Neural crest cell (in vitro differentiated cells): ENCODE results near the gene RAPGEF1. TPM values are rescaled to one million over a fixed set of nuclear protein-coding genes. Genes with fewer than 3 reads are reported as not detected.

Source experiments
- DNase-seq: peaks from one replicate; pipeline ENCODE4 v3.0.0; 2021; ENCODE audit warnings: low read depth, mixed read lengths, low spot score
- H3K27ac Mint-ChIP-seq: one replicate; pipeline ENCODE4 v1.8.0; 2021; ENCODE audit warnings: mild to moderate bottlenecking, mixed read lengths; ENCODE audit not compliant: unreplicated experiment
- H3K27me3 Mint-ChIP-seq: 2 replicates; pipeline ENCODE4 v1.8.0; 2021; ENCODE audit warnings: low read depth, mild to moderate bottlenecking, mixed read lengths
- H3K36me3 Mint-ChIP-seq: 2 replicates; pipeline ENCODE4 v1.8.0; 2021; ENCODE audit warnings: low read depth, mild to moderate bottlenecking, mixed read lengths
- H3K4me1 Mint-ChIP-seq: 2 replicates; pipeline ENCODE4 v1.8.0; 2021; ENCODE audit warnings: mixed read lengths
- H3K4me3 Mint-ChIP-seq: one replicate; pipeline ENCODE4 v1.8.0; 2021; ENCODE audit warnings: mild to moderate bottlenecking, mixed read lengths
- H3K9me3 Mint-ChIP-seq: 2 replicates; pipeline ENCODE4 v1.8.0; 2021; ENCODE audit warnings: mixed read lengths
- CTCF ChIP-seq: fragments of 200-600 bp; sonication (generic); conservative IDR thresholded peaks from 2 replicates; pipeline ENCODE4 v1.5.0; 2021; ENCODE audit warnings: antibody characterized with exemption, mild to moderate bottlenecking
- total RNA-seq: library from RNA; stranded (reverse); gene quantifications from 2 replicates; pipeline ENCODE4 v1.2.1, GENCODE V29; 2021

RAPGEF1 gene
- total RNA-seq, 1 donor from 2014 or later: 68.1 TPM

DNA sequence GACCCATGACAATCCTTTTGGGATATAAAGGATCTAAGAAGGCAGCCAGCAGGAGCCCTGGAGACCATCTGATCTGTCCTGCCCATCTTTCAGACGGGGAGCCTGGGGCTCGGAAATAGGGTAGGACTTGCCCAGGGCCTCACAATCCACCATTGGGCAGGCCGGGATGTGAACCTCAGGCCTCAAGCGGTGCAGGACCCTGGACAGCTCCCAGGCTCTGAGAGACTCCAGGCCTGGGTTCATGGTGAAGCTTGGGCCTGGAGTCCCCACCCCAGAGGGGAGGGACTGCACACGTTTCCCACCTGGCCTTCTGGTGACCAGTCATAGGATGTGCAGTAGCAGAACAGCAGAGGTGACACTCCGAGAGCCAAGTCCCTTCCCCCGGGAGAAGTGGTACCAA, 36.6 kb upstream of the RAPGEF1 start:
- no peaks in the 10 kb centered on the region for H3K9me3 Mint-ChIP-seq
- no peaks in the 10 kb centered on the region for H3K36me3 Mint-ChIP-seq
- no peak overlapping the region for H3K4me3 Mint-ChIP-seq
- H3K27ac Mint-ChIP-seq: no peak overlapping the region
- peak; percentile 61 for DNase-seq
- H3K27me3 Mint-ChIP-seq: peaks cover 34% of the 10 kb centered on the region
- TF ChIP-seq CTCF: no peak
- H3K4me1 Mint-ChIP-seq: no peaks in the 10 kb centered on the region

- peaks cover 34% of the 10 kb centered on the region for H3K27me3 Mint-ChIP-seq
- no peak for TF ChIP-seq CTCF
- H3K36me3 Mint-ChIP-seq: no peaks in the 10 kb centered on the region
- H3K27ac Mint-ChIP-seq: no peak overlapping the region
- no peaks in the 10 kb centered on the region for H3K4me1 Mint-ChIP-seq
- no peak overlapping the region for H3K4me3 Mint-ChIP-seq
- no peaks in the 10 kb centered on the region for H3K9me3 Mint-ChIP-seq
- no peak for DNase-seq
Measured at GRCh38 chr9:131776036-131776435, 36.2 kb upstream of the RAPGEF1 start.

DNA sequence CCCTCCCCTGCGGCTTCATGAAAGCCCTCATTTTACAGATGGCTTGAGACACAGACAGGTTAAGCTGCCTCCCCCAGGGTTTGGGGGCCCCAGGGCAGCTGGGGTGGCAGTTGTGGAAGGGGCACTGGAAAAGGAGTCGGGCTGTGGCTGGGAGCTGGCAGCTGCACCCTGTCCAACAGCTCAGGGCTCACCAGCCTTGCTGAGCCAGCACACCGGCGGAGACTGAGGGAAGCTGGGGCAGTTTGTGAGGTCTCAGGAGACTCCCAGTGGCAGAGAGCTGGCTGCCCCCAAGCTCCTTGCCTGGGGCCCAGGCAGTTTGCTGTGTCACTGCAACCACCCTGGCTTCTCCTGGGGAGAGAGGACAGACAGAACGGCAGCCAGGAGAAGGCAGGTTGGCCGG, 34.8 kb upstream of the RAPGEF1 start:
- Mint-ChIP-seq H3K27ac (no peak overlapping the region), H3K27me3 (peaks cover 45% of the 10 kb centered on the region), H3K4me3 (no peak overlapping the region), H3K9me3 (no peaks in the 10 kb centered on the region), H3K36me3 (no peaks in the 10 kb centered on the region), H3K4me1 (no peaks in the 10 kb centered on the region)
- DNase-seq: no peak
- no peak for TF ChIP-seq CTCF

GRCh38 chr9:131773911-131774379, 34.1 kb upstream of the RAPGEF1 start:
- no peak overlapping the region for H3K4me3 Mint-ChIP-seq
- peak; percentile 78 for DNase-seq
- no peak overlapping the region for H3K27ac Mint-ChIP-seq
- peaks cover 44% of the 10 kb centered on the region for H3K27me3 Mint-ChIP-seq
- no peaks in the 10 kb centered on the region for H3K9me3 Mint-ChIP-seq
- H3K36me3 Mint-ChIP-seq: no peaks in the 10 kb centered on the region
- H3K4me1 Mint-ChIP-seq: no peaks in the 10 kb centered on the region
- no peak for TF ChIP-seq CTCF

- no peak for TF ChIP-seq CTCF
- Mint-ChIP-seq H3K4me1 (no peaks in the 10 kb centered on the region), H3K36me3 (no peaks in the 10 kb centered on the region), H3K4me3 (no peak overlapping the region), H3K27ac (no peak overlapping the region), H3K27me3 (peaks cover 41% of the 10 kb centered on the region), H3K9me3 (no peaks in the 10 kb centered on the region)
- no peak for DNase-seq
Measured at GRCh38 chr9:131772940-131773339, 33.1 kb upstream of the RAPGEF1 start.

DNA sequence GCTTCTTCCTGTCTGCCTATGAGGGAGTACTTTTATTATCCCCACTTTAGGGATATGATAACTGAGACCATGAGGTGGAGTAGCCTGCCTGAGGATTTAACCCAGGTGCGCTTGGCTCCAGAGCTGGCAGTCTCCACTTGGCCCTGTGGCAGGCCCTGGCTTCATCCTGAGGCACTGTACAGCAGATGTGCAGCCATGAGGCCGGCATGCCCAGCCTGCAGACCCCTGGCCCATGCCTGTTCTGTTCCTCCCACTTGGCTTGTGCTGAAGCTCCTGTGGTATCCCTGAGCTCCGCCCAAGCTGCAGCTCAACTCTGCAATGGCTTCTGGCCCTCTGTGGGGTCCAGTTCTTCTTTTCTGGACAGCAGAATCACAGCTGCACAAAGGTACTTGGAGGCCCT, 31.8 kb upstream of the RAPGEF1 start:
- no peaks in the 10 kb centered on the region for H3K9me3 Mint-ChIP-seq
- no peaks in the 10 kb centered on the region for H3K4me1 Mint-ChIP-seq
- DNase-seq: no peak
- H3K4me3 Mint-ChIP-seq: no peak overlapping the region
- peaks cover 40% of the 10 kb centered on the region for H3K27me3 Mint-ChIP-seq
- H3K36me3 Mint-ChIP-seq: no peaks in the 10 kb centered on the region
- no peak overlapping the region for H3K27ac Mint-ChIP-seq
- no peak for TF ChIP-seq CTCF
